ENCODE measurements around the gene IDI1.

GRCh38 chr10:1083581-1083980 is 34.7 kb upstream of the IDI1 start:
- TF ChIP-seq CTCF (IDR thresholded peaks at IDR 0.05; ENCODE audit: insufficient read depth, low read length, poor library complexity, severe bottlenecking) (no peak), EZH2phosphoT487 (conservative IDR thresholded peaks at IDR 0.05; ENCODE audit: low read length) (no peak)

Data from SU-DHL-6 (cell line).